GM19240 (cell line): ENCODE results near the gene LAMA1.

ENCODE experiments used
- DNase-seq: peaks from one replicate; pipeline ENCODE4 v3.0.0; 2011; ENCODE audit warnings: low spot score; ENCODE audit not compliant: insufficient read length

LAMA1 gene

DNA sequence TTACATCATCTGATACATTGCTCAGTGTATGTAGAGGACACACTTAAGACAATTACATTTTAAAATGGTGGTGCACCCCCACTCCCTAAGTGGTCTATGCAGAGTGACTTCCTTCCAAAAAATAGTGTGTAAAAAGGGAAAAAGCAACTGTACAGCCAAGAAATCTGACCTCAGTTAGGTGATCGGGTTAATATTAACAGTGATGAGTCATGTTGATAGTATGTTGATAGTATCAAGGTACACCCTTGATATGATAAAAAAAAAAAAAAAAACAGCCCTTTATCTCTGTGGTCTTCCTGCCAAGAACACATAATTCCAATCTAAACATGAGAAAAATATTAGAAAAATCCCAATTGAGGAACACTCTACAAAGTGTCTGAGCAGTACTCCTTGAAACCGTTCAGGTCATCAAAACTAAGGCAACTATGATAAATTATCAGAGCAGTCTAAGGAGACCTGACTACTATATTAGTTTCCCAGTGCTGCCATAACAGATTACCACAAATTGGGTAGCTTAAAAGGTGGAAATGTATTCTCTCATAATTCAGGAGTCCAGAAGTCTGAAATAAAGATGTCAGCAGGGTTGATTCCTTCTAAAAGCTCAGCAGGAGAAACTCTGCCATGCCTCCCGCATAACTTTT, 216.2 kb downstream of the LAMA1 start:
- DNase-seq = no peak

DNA sequence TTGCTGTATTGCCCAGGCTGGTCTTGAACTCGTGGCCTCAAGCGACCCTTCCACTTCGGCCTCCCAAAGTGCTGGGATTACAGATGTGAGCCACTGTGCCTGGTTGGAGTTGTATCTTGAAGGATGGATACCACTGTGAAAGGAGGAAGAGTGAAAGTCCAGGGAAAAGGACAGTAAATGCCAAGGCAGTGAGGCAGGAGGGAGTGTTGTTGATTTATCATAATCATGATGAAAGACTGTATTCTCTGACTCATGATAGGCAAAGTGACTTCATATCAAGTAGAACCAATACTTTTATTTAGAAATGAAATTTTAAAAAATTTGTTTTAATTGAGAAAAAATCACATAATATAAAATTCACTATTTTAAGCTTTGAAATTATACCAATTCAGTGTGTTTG, 225.8 kb downstream of the LAMA1 start:
- DNase-seq = no peak
